SH-SY5Y (cell line): ENCODE data around the gene PDE11A.

Experiments
- GATA2 ChIP-seq: IDR thresholded peaks from 2 replicates; pipeline ENCODE4 v1.6.1; 2011; ENCODE audit warnings: mild to moderate bottlenecking, low read depth, low read length
- GATA3 ChIP-seq: IDR thresholded peaks from 2 replicates; pipeline ENCODE4 v1.6.1; 2011; ENCODE audit warnings: low read depth, mild to moderate bottlenecking, low read length, moderate library complexity

DNA sequence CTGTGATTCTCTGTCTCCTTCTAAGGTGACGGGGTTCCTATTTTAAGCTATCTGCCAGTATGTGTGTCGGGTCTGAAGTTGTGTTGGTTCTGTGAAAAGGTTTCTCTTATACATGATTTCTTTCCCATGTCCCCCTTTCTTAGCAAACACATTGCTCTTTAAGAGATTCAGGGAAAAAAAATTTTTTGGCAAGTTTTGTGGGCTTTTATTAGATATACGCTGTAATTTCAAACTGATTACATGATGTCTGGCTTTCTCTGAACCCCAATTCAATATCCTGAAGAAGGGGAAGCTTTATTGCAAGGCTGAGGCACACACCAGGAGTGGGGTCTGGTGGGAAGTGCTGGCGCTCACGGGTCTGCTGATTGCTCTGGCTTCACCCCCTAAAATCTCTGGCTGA, 469.4 kb downstream of the PDE11A start:
- TF ChIP-seq GATA3 = no peak
- TF ChIP-seq GATA2 = no peak
